ENCODE measurements around the gene TCAIM. TPM values are rescaled to one million over a fixed set of nuclear protein-coding genes. Genes with fewer than 3 reads are reported as not detected.

TCAIM gene
- total and polyA plus RNA-seq, 10 of the 15 experiments (the other 5 are each of a cell fraction or from before 2014, with no cell fraction given) = 14.5 to 22.9 (median 17.8) TPM

- TF ChIP-seq SIX5 (IDR thresholded peaks at IDR 0.05; ENCODE audit: low read depth, low read length, severe bottlenecking) (no peak), FOXK2 (IDR thresholded peaks at IDR 0.05) (no peak), RELA (IDR thresholded peaks at IDR 0.05; ENCODE audit: borderline replicate concordance, partially characterized antibody) (no peak), KLF5 (IDR thresholded peaks at IDR 0.05; ENCODE audit: partially characterized antibody) (no peak), ESRRA (IDR thresholded peaks at IDR 0.05; ENCODE audit: low read length) (no peak), PAX8 (IDR thresholded peaks at IDR 0.05) (no peak), MLLT1 (IDR thresholded peaks at IDR 0.05) (no peak), WRNIP1 (IDR thresholded peaks at IDR 0.05; ENCODE audit: borderline replicate concordance, low read depth, low read length) (no peak), JUND (IDR thresholded peaks at IDR 0.05; ENCODE audit: low read depth, low read length) (no peak)
Measured at GRCh38 chr3:44444896-44445691, 106.5 kb downstream of the TCAIM start (continued).

- Histone ChIP-seq H2AFZ (ENCODE audit: control insufficient read depth, low read depth, low read length) (no peak overlapping the region), H3K27ac (ENCODE audit: control insufficient read depth, insufficient read depth) (no peak overlapping the region), H3K4me3 (no peak overlapping the region), H3K79me2 (ENCODE audit: control insufficient read depth, insufficient read depth, low read length) (no peaks in the 10 kb centered on the region), H3K9ac (ENCODE audit: control insufficient read depth, insufficient read depth, low read length) (no peak overlapping the region), H3K27me3 (replicated peaks in 1 of 2; ENCODE audit: control insufficient read depth in 2 of 2, insufficient read depth in 2 of 2, low read length in 1 of 2) (no peaks in the 10 kb centered on the region), H4K20me1 (ENCODE audit: control insufficient read depth, insufficient read depth) (no peaks in the 10 kb centered on the region), H3K4me2 (ENCODE audit: control insufficient read depth, insufficient read depth) (no peak overlapping the region), H3K9me3 (replicated peaks; ENCODE audit: control insufficient read depth, insufficient read depth, low read length) (no peaks in the 10 kb centered on the region; the same call in 2 of the 3 replicates), H3K36me3 (ENCODE audit: control insufficient read depth in 2 of 2, insufficient read depth in 2 of 2, low read length in 1 of 2) (peaks cover 18 to 34% of the 10 kb centered on the region in 2 experiments), H3K4me1 (ENCODE audit: control insufficient read depth, insufficient read depth, low read length) (peaks cover 8% of the 10 kb centered on the region; the same call in 1 of the 2 replicates)
- no peak for ATAC-seq
- CTCF ChIA-PET = interaction anchor here (0.6 kb wide), 1 partner anchor 81 kb away, joined by 3 read pairs; no protein-coding TSS in a partner anchor
- SMC1A ChIA-PET (ENCODE audit: uncharacterized antibody, unreplicated experiment) = no interaction called here
- BruUV-seq (replicated peaks) = no TSS peak
- intact Hi-C loops (cut with micrococcal nuclease; ENCODE audit: unreplicated experiment) (no loop called here), in situ Hi-C loops (cut with MboI) (no loop called here)
- FAIRE-seq = no peak
- 99% methylated on average over 5 of the region's 5 CpGs for WGBS (ENCODE audit: insufficient coverage, insufficient replicate concordance, low lambda C conversion rate, missing lambda C conversion rate)
- POLR2A ChIA-PET = no interaction called here
- no peak for TF ChIP-seq TCF3 (IDR thresholded peaks at IDR 0.05; ENCODE audit: borderline replicate concordance, insufficient read depth, low read depth, low read length)
- TF ChIP-seq ASH2L (IDR thresholded peaks at IDR 0.05; ENCODE audit: borderline replicate concordance, low read depth) = no peak
- TF ChIP-seq MEF2B (IDR thresholded peaks at IDR 0.05; ENCODE audit: partially characterized antibody, poor library complexity, severe bottlenecking) = no peak
- no peak for TF ChIP-seq HDGF (IDR thresholded peaks at IDR 0.05)
- TF ChIP-seq NR2C2 (IDR thresholded peaks at IDR 0.05; ENCODE audit: borderline replicate concordance, control insufficient read depth, insufficient read length, low read depth) = no peak
- TF ChIP-seq ATF2 (IDR thresholded peaks at IDR 0.05; ENCODE audit: low read length) = no peak
- no peak for DNase-seq (ENCODE audit: low read depth, low spot score)
- RAD21 ChIA-PET (ENCODE audit: unreplicated experiment) = no interaction called here
Measured at GRCh38 chr3:44445786-44446185, 107.2 kb downstream of the TCAIM start.

All from GM12878 (cell line).